GM12873 (cell line): ENCODE results near the gene MAML3.

Experiments used
- CTCF ChIP-seq: IDR thresholded peaks from 2 replicates; pipeline ENCODE4 v1.5.1; 2012; ENCODE audit warnings: low read depth, mild to moderate bottlenecking, moderate library complexity, low read length, control low read depth; ENCODE audit not compliant: insufficient read depth; ENCODE audit errors: missing control alignments

The MAML3 gene

GRCh38 chr4:140076307-140076706 is 77.7 kb downstream of the MAML3 start:
- TF ChIP-seq CTCF, result no peak

- TF ChIP-seq CTCF, result no peak
Measured at GRCh38 chr4:140071806-140072205, 82.2 kb downstream of the MAML3 start.

GRCh38 chr4:140070973-140071372 is 83.0 kb downstream of the MAML3 start:
- no peak for TF ChIP-seq CTCF

GRCh38 chr4:140070366-140070765 is 83.6 kb downstream of the MAML3 start:
- TF ChIP-seq CTCF, result no peak

GRCh38 chr4:140069066-140069465 is 84.9 kb downstream of the MAML3 start:
- TF ChIP-seq CTCF, result no peak

GRCh38 chr4:140068271-140068670 is 85.7 kb downstream of the MAML3 start:
- TF ChIP-seq CTCF, result no peak

- no peak for TF ChIP-seq CTCF
Measured at GRCh38 chr4:140066031-140066930, 87.7 kb downstream of the MAML3 start.
